ENCODE measurements around the gene TMEM143.

Gene TMEM143

DNA sequence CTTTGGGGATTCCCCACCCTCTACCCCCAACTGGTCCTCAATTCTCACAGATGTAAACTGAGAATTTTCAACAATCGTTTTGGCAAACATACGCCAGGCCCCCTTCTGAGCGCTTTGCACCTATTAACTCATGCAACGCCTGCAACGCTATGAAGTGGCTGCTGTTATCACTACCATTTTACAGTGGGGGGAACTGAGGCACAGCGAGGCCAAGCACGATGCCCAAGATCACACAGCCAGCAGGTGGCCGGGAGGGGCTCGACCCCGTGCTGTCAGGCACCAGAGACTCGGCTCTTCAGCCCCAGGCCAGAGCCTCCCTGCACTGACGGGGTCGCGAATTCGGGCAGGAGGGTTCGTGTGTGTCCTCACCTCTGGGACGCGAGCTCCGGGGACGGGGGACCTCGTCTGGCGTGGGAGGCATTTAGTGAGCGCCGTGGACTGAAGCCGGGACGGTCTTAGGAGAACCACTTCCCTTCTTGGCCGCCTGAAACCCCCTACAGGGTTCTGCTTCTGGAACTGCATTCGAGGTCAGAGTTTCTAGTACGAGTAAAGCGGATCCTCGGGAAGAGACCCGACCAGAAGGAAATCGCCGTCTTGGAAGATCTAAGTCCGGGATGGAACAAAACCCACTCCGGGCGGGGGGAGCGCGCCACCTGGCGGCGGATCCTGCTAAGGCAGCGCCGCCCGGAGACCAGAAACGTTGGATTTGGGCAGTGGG is 72.8 kb downstream of the TMEM143 start:
- TF ChIP-seq, protein P1, sequence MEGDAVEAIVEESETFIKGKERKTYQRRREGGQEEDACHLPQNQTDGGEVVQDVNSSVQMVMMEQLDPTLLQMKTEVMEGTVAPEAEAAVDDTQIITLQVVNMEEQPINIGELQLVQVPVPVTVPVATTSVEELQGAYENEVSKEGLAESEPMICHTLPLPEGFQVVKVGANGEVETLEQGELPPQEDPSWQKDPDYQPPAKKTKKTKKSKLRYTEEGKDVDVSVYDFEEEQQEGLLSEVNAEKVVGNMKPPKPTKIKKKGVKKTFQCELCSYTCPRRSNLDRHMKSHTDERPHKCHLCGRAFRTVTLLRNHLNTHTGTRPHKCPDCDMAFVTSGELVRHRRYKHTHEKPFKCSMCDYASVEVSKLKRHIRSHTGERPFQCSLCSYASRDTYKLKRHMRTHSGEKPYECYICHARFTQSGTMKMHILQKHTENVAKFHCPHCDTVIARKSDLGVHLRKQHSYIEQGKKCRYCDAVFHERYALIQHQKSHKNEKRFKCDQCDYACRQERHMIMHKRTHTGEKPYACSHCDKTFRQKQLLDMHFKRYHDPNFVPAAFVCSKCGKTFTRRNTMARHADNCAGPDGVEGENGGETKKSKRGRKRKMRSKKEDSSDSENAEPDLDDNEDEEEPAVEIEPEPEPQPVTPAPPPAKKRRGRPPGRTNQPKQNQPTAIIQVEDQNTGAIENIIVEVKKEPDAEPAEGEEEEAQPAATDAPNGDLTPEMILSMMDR (IDR thresholded peaks at IDR 0.05), result peak; percentile 99
- peak; percentile 88 for DNase-seq (ENCODE audit: low spot score)
- H3K27ac ChIP-seq, result no peak overlapping the region
- H3K4me3 ChIP-seq, result peak overlapping the region; percentile 67

DNA sequence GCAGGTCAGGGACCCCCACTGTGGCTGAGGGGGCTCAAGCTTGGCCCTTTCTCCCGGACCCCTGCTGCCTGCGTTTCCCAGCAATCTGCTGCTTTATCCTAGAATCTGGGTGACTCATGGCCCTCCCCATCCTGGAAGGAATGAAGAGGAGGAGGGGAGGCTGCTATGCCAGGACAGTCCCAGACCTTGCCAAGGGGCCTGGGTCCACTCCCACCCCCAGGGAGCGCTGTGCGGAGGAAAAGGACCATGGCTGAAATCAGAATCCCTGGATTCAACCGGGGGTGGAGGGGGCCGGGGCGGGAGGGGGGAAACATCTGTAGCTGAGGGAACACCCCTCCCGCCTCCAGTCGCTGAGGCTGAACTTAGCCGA is 73.4 kb downstream of the TMEM143 start:
- TF ChIP-seq, protein P1 (IDR thresholded peaks at IDR 0.05), result no peak
- DNase-seq (ENCODE audit: low spot score), result no peak
- H3K4me3 ChIP-seq, result peak overlapping the region; percentile 67
- no peak overlapping the region for H3K27ac ChIP-seq

DNA sequence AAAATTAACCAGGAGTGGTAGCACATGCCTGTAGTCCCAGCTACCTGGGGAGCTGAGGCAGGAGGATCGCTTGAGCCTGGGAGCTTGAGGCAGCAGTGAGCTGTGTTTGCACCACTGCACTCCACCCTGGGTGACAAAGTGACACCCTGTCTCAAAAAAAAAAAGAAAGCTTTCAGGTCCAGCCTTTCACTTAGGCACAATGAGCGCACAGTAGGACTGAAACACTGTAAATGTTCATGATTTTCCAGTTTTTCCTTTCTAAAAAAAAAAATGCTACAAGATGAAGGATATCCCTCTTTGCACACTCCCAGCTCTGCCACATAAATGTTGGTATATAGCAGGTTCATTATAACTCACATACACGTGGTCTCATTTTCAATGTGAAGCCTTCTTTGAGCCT is 76.0 kb downstream of the TMEM143 start:
- TF ChIP-seq, protein P1 (IDR thresholded peaks at IDR 0.05), result no peak
- Histone ChIP-seq H3K4me3 (no peak overlapping the region), H3K27ac (no peak overlapping the region)
- no peak for DNase-seq (ENCODE audit: low spot score)

DNA sequence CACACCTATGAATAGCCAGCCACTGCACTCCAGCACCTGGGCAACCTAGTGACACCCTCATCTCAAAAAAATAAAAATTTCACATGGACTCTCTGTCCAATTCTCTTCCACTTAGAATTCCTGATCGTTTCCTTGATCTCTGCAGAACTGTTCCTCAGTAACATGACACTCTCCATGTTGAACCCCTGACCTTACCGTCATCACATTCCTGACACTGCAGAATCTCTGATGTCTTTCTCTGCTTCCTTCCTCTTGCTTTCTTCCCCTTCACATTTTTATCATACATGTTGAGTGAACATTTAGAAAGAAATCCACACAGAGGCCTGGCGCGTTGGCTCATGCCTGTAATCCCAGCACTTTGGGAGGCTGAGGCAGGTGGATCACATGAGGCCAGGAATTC is 78.8 kb downstream of the TMEM143 start:
- TF ChIP-seq, protein P1 (IDR thresholded peaks at IDR 0.05), result no peak
- Histone ChIP-seq H3K27ac (no peak overlapping the region), H3K4me3 (no peak overlapping the region)
- DNase-seq (ENCODE audit: low spot score), result no peak

DNA sequence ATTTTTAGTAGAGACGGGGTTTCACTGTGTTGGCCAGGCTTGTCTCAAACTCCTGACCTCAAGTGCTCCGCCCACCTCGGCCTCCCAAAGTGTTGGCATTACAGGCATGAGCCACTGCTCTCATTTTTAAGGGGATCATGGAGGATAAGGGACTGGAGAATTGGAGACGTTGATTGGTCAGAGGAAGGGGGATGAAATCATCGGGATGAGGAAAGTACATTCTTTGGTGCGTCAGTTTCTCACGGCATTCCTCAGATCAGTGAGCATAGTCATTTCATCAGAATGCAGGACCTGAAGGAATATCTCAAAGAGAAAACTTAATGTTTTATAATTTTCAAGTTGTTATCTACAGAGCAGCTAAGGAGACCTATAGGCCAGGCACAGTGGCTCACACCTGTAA is 79.8 kb downstream of the TMEM143 start:
- TF ChIP-seq, protein P1 (IDR thresholded peaks at IDR 0.05), result no peak
- Histone ChIP-seq H3K27ac (no peak overlapping the region), H3K4me3 (no peak overlapping the region)
- no peak for DNase-seq (ENCODE audit: low spot score)

Measured in coronary artery (tissue), 2 donors.